SK-N-SH (cell line): ENCODE data around the gene RUFY3. TPM values are rescaled to one million over a fixed set of nuclear protein-coding genes. Genes with fewer than 3 reads are reported as not detected.

Experiments
- CTCF ChIA-PET: fragments of 300-600, 350-600 bp; formaldehyde crosslinking; extraction: SDS; loops from one replicate; lab custom pipeline; 2021; lab: Yijun Ruan, JAX
- POLR2A ChIA-PET: fragments of 350-600 bp; sonication (Branson Sonifier 250); formaldehyde crosslinking; extraction: SDS; loops from one replicate; lab custom pipeline; 2020; ENCODE audit warnings: antibody characterized with exemption, inconsistent platforms; lab: Yijun Ruan, JAX
- DNase-seq: peaks from one replicate; pipeline ENCODE4 v3.0.0; 2012
- H2AFZ ChIP-seq: fragments of 200-600 bp; sonication (generic); 2 replicates; pipeline ENCODE4 v1.8.1; 2016; ENCODE audit warnings: antibody characterized with exemption, mild to moderate bottlenecking, low read depth
- H3F3A ChIP-seq: fragments of 200-600 bp; sonication (generic); replicated peaks from 2 replicates; pipeline ENCODE3; 2016; ENCODE audit warnings: antibody characterized with exemption, mild to moderate bottlenecking; ENCODE audit not compliant: insufficient read depth
- H3K27ac ChIP-seq, 2 experiments: fragments of 200-500 bp in 1 of 2; fragments of 200-600 bp in 1 of 2; sonication (Bioruptor generic) in 1 of 2; sonication (generic), shearing (Covaris generic) in 1 of 2; 2 replicates each; pipeline versions ENCODE4 v1.5.1 to v1.6.1; 2014 to 2016; ENCODE audit warnings: low read depth in 2 of 2, inconsistent platforms in 1 of 2, low read length in 1 of 2, mild to moderate bottlenecking in 1 of 2, mixed read lengths in 1 of 2
- H3K27me3 ChIP-seq: fragments of 200-600 bp; sonication (generic), shearing (Covaris generic); 2 replicates; pipeline ENCODE4 v1.6.1; 2016; ENCODE audit warnings: mixed run types; ENCODE audit not compliant: insufficient read depth
- H3K36me3 ChIP-seq, 2 experiments: fragments of 200-500 bp in 1 of 2; fragments of 200-600 bp in 1 of 2; sonication (Bioruptor generic) in 1 of 2; sonication (generic) in 1 of 2; replicated peaks in 1 of 2; 2 replicates each; pipeline versions ENCODE3 to v1.5.1; 2014 to 2016; ENCODE audit warnings: low read length in 1 of 2, mild to moderate bottlenecking in 1 of 2; ENCODE audit not compliant: insufficient read depth in 2 of 2, control insufficient read depth in 1 of 2
- H3K4me1 ChIP-seq, 2 experiments: fragments of 200-500 bp in 1 of 2; fragments of 200-600 bp in 1 of 2; sonication (Bioruptor generic) in 1 of 2; sonication (generic), shearing (Covaris generic) in 1 of 2; 2 replicates each; pipeline versions ENCODE4 v1.5.1 to v1.6.1; 2014 to 2016; ENCODE audit warnings: low read depth in 1 of 2, low read length in 1 of 2, mixed run types in 1 of 2; ENCODE audit not compliant: insufficient read depth in 2 of 2, control insufficient read depth in 1 of 2
- H3K4me2 ChIP-seq: fragments of 200-600 bp; sonication (generic), shearing (Covaris generic); 2 replicates; pipeline ENCODE4 v1.6.1; 2017; ENCODE audit warnings: mixed run types
- H3K4me3 ChIP-seq, 2 experiments: fragments of 200-500 bp in 1 of 2; fragments of 200-600 bp in 1 of 2; sonication (Bioruptor generic) in 1 of 2; sonication (generic), shearing (Covaris generic) in 1 of 2; 2 replicates each; pipeline versions ENCODE4 v1.5.1 to v1.8.1; 2014 to 2016; ENCODE audit warnings: low read depth in 2 of 2, inconsistent platforms in 1 of 2, low read length in 1 of 2, mild to moderate bottlenecking in 1 of 2, mixed read lengths in 1 of 2, moderate library complexity in 1 of 2
- H3K79me2 ChIP-seq: fragments of 200-600 bp; sonication (generic); 2 replicates; pipeline ENCODE4 v1.8.1; 2017; ENCODE audit warnings: mild to moderate bottlenecking; ENCODE audit not compliant: insufficient read depth
- H3K9ac ChIP-seq: fragments of 200-600 bp; sonication (generic); 2 replicates; pipeline ENCODE4 v1.6.1; 2017; ENCODE audit warnings: mixed run types
- H3K9me2 ChIP-seq: fragments of 200-600 bp; sonication (generic); 2 replicates; pipeline ENCODE4 v1.6.1; 2017; ENCODE audit warnings: mixed run types
- H3K9me3 ChIP-seq: fragments of 200-600 bp; sonication (generic); 2 replicates; pipeline ENCODE4 v1.6.1; 2017; ENCODE audit warnings: mixed run types, mild to moderate bottlenecking, moderate library complexity
- H4K20me1 ChIP-seq: fragments of 200-600 bp; sonication (generic); 2 replicates; pipeline ENCODE4 v1.6.1; 2017; ENCODE audit warnings: mild to moderate bottlenecking, mixed run types; ENCODE audit not compliant: insufficient read depth
- ELF1 ChIP-seq: IDR thresholded peaks from 2 replicates; pipeline ENCODE4 v1.4.0; 2012
- EZH2phosphoT487 ChIP-seq: fragments of 200-600 bp; sonication (generic); IDR thresholded peaks from 2 replicates; pipeline ENCODE4 v1.6.1; 2017; ENCODE audit warnings: low read depth, mixed run types, mild to moderate bottlenecking, antibody characterized with exemption, moderate library complexity, borderline replicate concordance
- FOSL2 ChIP-seq: IDR thresholded peaks from 2 replicates; pipeline ENCODE4 v1.4.0; 2012; ENCODE audit warnings: low read depth, mild to moderate bottlenecking, moderate library complexity, borderline replicate concordance
- FOXJ3 ChIP-seq: sonication (generic); formaldehyde crosslinking; IDR thresholded peaks from 2 replicates; pipeline ENCODE4 v1.5.1; 2020; ENCODE audit warnings: mild to moderate bottlenecking, missing genetic modification reagents
- GABPA ChIP-seq: IDR thresholded peaks from 2 replicates; pipeline ENCODE4 v1.4.0; 2012; ENCODE audit warnings: low read depth, mild to moderate bottlenecking
- JUND ChIP-seq: IDR thresholded peaks from 2 replicates; pipeline ENCODE4 v1.4.0; 2012
- MAX ChIP-seq: IDR thresholded peaks from 2 replicates; pipeline ENCODE4 v1.4.0; 2012; ENCODE audit warnings: low read depth
- MXI1 ChIP-seq: IDR thresholded peaks from 2 replicates; pipeline ENCODE4 v1.6.1; 2012; ENCODE audit warnings: mild to moderate bottlenecking, low read depth, low read length, improper control_type of control experiment
- NFIC ChIP-seq: IDR thresholded peaks from 2 replicates; pipeline ENCODE4 v1.4.0; 2012; ENCODE audit warnings: borderline replicate concordance
- PBX3 ChIP-seq: IDR thresholded peaks from 2 replicates; pipeline ENCODE4; 2012
- POLR2AphosphoS5 ChIP-seq: IDR thresholded peaks from 2 replicates; pipeline ENCODE4 v1.6.1; 2012; ENCODE audit warnings: low read depth, low read length
- RAD21 ChIP-seq: IDR thresholded peaks from 2 replicates; pipeline ENCODE4 v1.6.1; 2012; ENCODE audit warnings: mild to moderate bottlenecking, low read length
- RFX5 ChIP-seq: IDR thresholded peaks from 2 replicates; pipeline ENCODE4 v1.6.1; 2012; ENCODE audit warnings: mild to moderate bottlenecking, improper control_type of control experiment, low read length
- RXRA ChIP-seq: IDR thresholded peaks from 2 replicates; pipeline ENCODE4 v1.4.0; 2012; ENCODE audit warnings: low read depth, mild to moderate bottlenecking, borderline replicate concordance
- SIN3A ChIP-seq: IDR thresholded peaks from 2 replicates; pipeline ENCODE4 v1.6.1; 2012; ENCODE audit warnings: low read depth, mild to moderate bottlenecking, low read length, moderate library complexity, borderline replicate concordance
- TCF12 ChIP-seq: IDR thresholded peaks from 2 replicates; pipeline ENCODE4 v1.4.0; 2012
- USF1 ChIP-seq: IDR thresholded peaks from 2 replicates; pipeline ENCODE4 v1.4.0; 2012; ENCODE audit warnings: low read depth, borderline replicate concordance
- USF2 ChIP-seq: fragments of 150-350 bp; IDR thresholded peaks from 2 replicates; pipeline ENCODE4 v1.6.1; 2017; ENCODE audit warnings: antibody characterized with exemption, low read length, low read depth, borderline replicate concordance
- WGBS: methylation state at CpG from one replicate; pipeline ENCODE4 v1.1.6; 2017; ENCODE audit warnings: low lambda C conversion rate; 5-methylcytosine and 5-hydroxymethylcytosine counted together
- polyA plus RNA-seq, 3 experiments: library from polyadenylated mRNA; depleted of rRNA; stranded (reverse); fragments of >200 nt; gene quantifications; 2 replicates each; pipeline ENCODE4 v1.2.3, GENCODE V29; 2012

Gene RUFY3
- polyA plus RNA-seq, 1 of the 3 experiments (the other 2 are of a cell fraction) = 22.8 TPM

- ChIA-PET CTCF (interaction anchor here (1.1 kb wide), 1 partner anchor 38 kb away, joined by 3 read pairs; no protein-coding TSS in a partner anchor), POLR2A (no interaction called here)
- over 99% methylated on average over 4 of the region's 4 CpGs for WGBS
- Histone ChIP-seq H4K20me1 (peaks cover 3% of the 10 kb centered on the region; the same call in 1 of the 2 replicates), H3K27ac (no peak overlapping the region), H2AFZ (no peak overlapping the region), H3K79me2 (no peaks in the 10 kb centered on the region; the same call in 1 of the 2 replicates), H3F3A (no peaks in the 10 kb centered on the region), H3K4me2 (no peak overlapping the region), H3K9ac (no peak overlapping the region), H3K27me3 (no peaks in the 10 kb centered on the region), H3K4me3 (no peak overlapping the region), H3K9me2 (no peaks in the 10 kb centered on the region; the same call in 1 of the 2 replicates), H3K9me3 (no peaks in the 10 kb centered on the region), H3K4me1 (no peaks in the 10 kb centered on the region), H3K36me3 (peaks cover 38 to 80% of the 10 kb centered on the region in 2 experiments)
- DNase-seq = no peak
- TF ChIP-seq FOSL2 (no peak), NFIC (no peak), TCF12 (no peak), EZH2phosphoT487 (no peak), PBX3 (no peak), MAX (no peak), RXRA (no peak), MXI1 (no peak), FOXJ3 (CRISPR knock-in tag) (no peak), USF1 (no peak)
Observed at GRCh38 chr4:70783096-70783495, 61.3 kb downstream of the RUFY3 start.

DNA sequence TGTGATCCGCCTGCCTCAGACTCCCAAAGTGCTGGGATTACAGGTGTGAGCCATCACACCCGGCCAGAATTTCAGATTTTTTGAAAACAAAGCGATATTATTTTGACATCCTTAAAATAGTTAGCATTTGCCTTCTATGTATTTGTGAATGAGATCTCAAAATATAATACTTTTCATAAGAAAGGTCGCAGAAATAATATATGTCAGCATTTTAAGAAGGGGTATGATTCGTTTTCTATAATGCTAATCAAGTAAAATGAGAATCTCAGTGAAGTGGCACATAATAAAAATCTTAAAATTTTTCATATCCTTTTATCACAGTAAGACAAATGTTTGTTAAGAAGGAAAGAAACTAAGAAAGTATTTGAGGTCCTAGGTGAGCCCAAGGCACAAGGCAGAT lies 65.7 kb downstream of the RUFY3 start:
- Histone ChIP-seq H3F3A (no peaks in the 10 kb centered on the region), H3K4me3 (no peak overlapping the region), H3K4me2 (no peak overlapping the region), H3K4me1 (no peaks in the 10 kb centered on the region; a peak in 1 of 4 replicates), H3K9ac (no peak overlapping the region), H3K27me3 (no peaks in the 10 kb centered on the region), H3K27ac (no peak overlapping the region), H3K9me3 (no peaks in the 10 kb centered on the region), H4K20me1 (no peaks in the 10 kb centered on the region), H3K9me2 (no peaks in the 10 kb centered on the region; the same call in 1 of the 2 replicates), H2AFZ (no peak overlapping the region), H3K79me2 (no peaks in the 10 kb centered on the region; the same call in 1 of the 2 replicates), H3K36me3 (peaks cover 61 to 66% of the 10 kb centered on the region in 2 experiments)
- ChIA-PET CTCF (no interaction called here), POLR2A (no interaction called here)
- 95% methylated on average over 5 of the region's 5 CpGs for WGBS
- no peak for TF ChIP-seq SIN3A
- no peak for TF ChIP-seq TCF12
- no peak for TF ChIP-seq PBX3
- TF ChIP-seq RXRA = no peak
- no peak for TF ChIP-seq ELF1
- TF ChIP-seq RAD21 = no peak
- TF ChIP-seq FOXJ3 (CRISPR knock-in tag) = no peak
- no peak for TF ChIP-seq JUND
- no peak for TF ChIP-seq NFIC
- no peak for TF ChIP-seq MAX
- TF ChIP-seq USF2 = no peak
- no peak for TF ChIP-seq RFX5
- no peak for TF ChIP-seq POLR2AphosphoS5
- TF ChIP-seq MXI1 = no peak
- TF ChIP-seq GABPA = no peak
- no peak for DNase-seq
